ENCODE data around the gene MUSTN1. TPM values are rescaled to one million over a fixed set of nuclear protein-coding genes. Genes with fewer than 3 reads are reported as not detected.

MUSTN1 gene
- total and polyA plus RNA-seq, 2 experiments from 2014 or later: not detected

DNA sequence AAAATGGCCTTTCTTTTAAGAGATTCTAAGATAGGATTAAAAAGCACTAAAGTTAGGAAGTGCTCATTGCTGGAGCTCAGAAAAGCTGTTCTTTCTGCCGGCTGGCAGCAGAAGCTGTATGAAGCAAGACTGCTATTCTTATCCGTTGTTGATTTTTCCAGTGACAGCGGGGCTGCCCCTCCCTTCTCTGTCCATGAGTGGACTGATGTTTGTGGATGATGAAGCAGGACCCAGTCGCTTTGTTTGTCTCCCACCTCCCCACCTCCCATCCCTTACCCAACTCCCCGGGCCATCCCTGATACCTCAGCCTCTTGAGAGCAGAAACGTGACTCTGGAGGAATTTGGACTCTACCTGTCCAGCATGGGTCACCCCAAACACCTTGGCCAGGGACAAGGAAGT, 10.3 kb upstream of the MUSTN1 start:
- WGBS, 2 experiments (ENCODE audit: low coverage in 1 of 2, low lambda C conversion rate in 2 of 2, missing lambda C conversion rate in 2 of 2): 29 to 37% methylated on average over 5 to 6 of the region's 6 CpGs

DNA sequence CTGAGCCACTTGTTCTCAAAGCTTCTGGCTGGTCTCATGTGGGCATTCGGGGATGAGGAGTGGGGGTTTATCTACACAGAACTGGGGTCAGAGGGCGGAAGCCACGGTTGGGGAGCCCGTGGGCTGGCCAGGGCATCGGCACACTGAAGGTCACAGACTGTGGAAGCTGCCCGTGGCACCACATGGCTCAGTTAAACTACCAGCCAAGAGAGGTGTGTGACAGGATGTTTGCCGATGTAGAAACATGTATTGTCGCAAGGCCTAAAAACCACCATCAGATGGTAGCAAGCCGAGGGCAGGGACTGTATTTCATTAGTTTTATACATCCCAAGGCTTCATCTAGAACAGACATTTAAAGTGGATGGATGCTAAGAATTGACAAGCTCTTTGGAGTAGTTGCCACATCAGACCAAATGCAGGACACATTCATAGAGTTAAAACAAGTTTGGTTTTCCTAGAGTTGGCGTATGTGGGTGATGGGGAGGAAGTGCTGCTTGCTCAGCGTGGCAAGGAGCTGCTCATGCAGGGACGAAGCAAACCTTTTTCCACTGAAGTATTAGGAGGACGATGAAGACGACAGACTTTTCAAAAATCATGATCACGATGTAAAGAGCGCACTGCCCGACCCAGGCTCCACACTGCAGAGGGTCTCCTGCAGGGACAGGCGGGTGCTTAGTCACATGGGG, 9.6 kb upstream of the MUSTN1 start:
- Histone ChIP-seq H3K9me2 (ENCODE audit: insufficient read depth) (no peaks in the 10 kb centered on the region), H3F3A (ENCODE audit: insufficient read depth) (no peaks in the 10 kb centered on the region), H4K20me1 (ENCODE audit: insufficient read depth) (no peaks in the 10 kb centered on the region), H2AFZ (no peak overlapping the region), H3K4me3 (no peak overlapping the region), H3K36me3 (ENCODE audit: low read depth) (no peaks in the 10 kb centered on the region; the same call in 1 of the 2 replicates), H3K79me2 (ENCODE audit: insufficient read depth) (no peaks in the 10 kb centered on the region), H3K9ac (no peak overlapping the region), H3K4me1 (ENCODE audit: insufficient read depth) (peaks cover 7% of the 10 kb centered on the region), H3K9me3 (ENCODE audit: low read depth) (no peaks in the 10 kb centered on the region), H3K27ac (no peak overlapping the region), H3K27me3 (replicated peaks; ENCODE audit: insufficient read depth) (no peaks in the 10 kb centered on the region), H3K4me2 (ENCODE audit: unreplicated experiment) (no peak overlapping the region)
- WGBS, 2 experiments (ENCODE audit: low coverage in 1 of 2, low lambda C conversion rate in 2 of 2, missing lambda C conversion rate in 2 of 2): 82 to 84% methylated on average over 18 of the region's 18 CpGs
- in situ Hi-C loops (cut with MboI): no loop called here
- DNase-seq: no peak
- TF ChIP-seq EZH2 (IDR thresholded peaks at IDR 0.05; ENCODE audit: insufficient read depth, poor library complexity, severe bottlenecking) (no peak), EZH2phosphoT487 (IDR thresholded peaks at IDR 0.05; ENCODE audit: insufficient read depth, low read depth) (no peak)

More for the DNA sequence above, 10.3 kb upstream of the MUSTN1 start:
- in situ Hi-C loops (cut with MboI): no loop called here
- no peaks in the 10 kb centered on the region for H3K9me3 ChIP-seq (ENCODE audit: low read depth)
- H3K4me2 ChIP-seq (ENCODE audit: unreplicated experiment): no peak overlapping the region
- H3K9me2 ChIP-seq (ENCODE audit: insufficient read depth): no peaks in the 10 kb centered on the region
- peaks cover 7% of the 10 kb centered on the region for H3K4me1 ChIP-seq (ENCODE audit: insufficient read depth)
- no peaks in the 10 kb centered on the region for H3K27me3 ChIP-seq (replicated peaks; ENCODE audit: insufficient read depth)
- H3K4me3 ChIP-seq: no peak overlapping the region
- no peaks in the 10 kb centered on the region for H4K20me1 ChIP-seq (ENCODE audit: insufficient read depth)
- H2AFZ ChIP-seq: no peak overlapping the region
- no peaks in the 10 kb centered on the region; the same call in 1 of the 2 replicates for H3K36me3 ChIP-seq (ENCODE audit: low read depth)
- H3K27ac ChIP-seq: no peak overlapping the region
- H3K79me2 ChIP-seq (ENCODE audit: insufficient read depth): no peaks in the 10 kb centered on the region
- DNase-seq: peak; percentile 36
- no peak overlapping the region for H3K9ac ChIP-seq
- no peaks in the 10 kb centered on the region for H3F3A ChIP-seq (ENCODE audit: insufficient read depth)
- TF ChIP-seq EZH2 (IDR thresholded peaks at IDR 0.05; ENCODE audit: insufficient read depth, poor library complexity, severe bottlenecking): no peak
- no peak for TF ChIP-seq EZH2phosphoT487 (IDR thresholded peaks at IDR 0.05; ENCODE audit: insufficient read depth, low read depth)

DNA sequence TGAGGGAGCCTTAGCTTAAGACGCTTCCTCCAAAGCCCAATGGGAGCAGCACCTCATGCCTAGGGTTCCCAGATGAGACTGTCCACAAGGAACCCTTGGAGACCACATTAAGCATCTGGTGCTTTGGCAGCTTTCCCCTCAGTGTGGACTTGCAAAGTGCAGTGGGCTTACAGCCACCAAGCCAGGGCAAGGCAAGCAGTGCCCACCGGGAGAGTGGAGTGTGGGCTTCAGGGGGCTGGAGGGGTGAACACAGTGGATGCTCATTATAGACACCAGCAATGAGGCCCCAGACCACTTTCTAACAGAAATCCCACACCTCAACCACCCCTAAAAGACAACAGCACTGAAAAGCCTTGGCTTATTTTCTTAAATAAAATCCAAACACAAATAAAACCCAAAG, 9.1 kb upstream of the MUSTN1 start:
- DNase-seq: no peak

DNA sequence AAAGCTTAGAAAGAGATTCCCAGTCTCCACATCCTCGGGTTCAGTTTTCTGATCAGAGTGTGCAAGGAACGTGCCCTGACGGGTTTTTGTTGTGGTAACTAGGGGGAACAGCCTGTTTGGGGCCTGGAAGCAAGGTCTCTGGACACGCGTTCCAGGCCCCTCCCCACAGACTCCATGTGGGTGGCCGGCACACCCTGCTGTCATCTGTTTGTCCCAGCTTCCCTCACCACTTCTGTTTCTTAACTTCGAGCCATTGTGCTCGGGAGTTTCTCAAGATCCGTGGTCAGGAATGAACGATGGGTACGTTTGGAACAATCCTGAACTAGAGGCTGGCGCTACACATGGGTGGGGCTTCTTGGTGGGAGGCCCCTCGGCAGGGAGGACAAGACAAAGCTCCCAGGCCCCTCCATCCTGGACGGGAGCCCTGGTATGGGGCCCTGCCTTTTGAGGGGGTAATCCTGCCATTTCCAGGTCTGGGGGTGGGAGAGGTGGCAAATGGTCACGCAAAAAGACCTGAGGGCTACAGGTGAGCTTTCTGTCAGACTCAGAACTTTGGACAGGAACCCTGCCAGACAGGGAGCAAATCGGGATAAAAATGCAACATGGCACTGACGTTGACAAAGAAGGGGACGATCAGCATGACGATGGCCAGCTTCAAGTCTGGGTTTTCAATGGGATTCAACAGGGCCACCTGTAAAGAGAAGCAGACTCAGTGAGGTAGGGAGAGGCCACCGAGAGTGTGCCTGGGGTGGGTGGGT, 8.5 kb upstream of the MUSTN1 start:
- Histone ChIP-seq H3F3A (ENCODE audit: insufficient read depth) (no peaks in the 10 kb centered on the region), H3K4me3 (no peak overlapping the region), H3K27me3 (replicated peaks; ENCODE audit: insufficient read depth) (no peaks in the 10 kb centered on the region), H3K27ac (no peak overlapping the region), H4K20me1 (ENCODE audit: insufficient read depth) (no peaks in the 10 kb centered on the region), H2AFZ (no peak overlapping the region), H3K9me3 (ENCODE audit: low read depth) (no peaks in the 10 kb centered on the region), H3K9me2 (ENCODE audit: insufficient read depth) (no peaks in the 10 kb centered on the region), H3K36me3 (ENCODE audit: low read depth) (no peaks in the 10 kb centered on the region; the same call in 1 of the 2 replicates), H3K9ac (no peak overlapping the region), H3K4me2 (ENCODE audit: unreplicated experiment) (no peak overlapping the region), H3K4me1 (ENCODE audit: insufficient read depth) (no peaks in the 10 kb centered on the region), H3K79me2 (ENCODE audit: insufficient read depth) (no peaks in the 10 kb centered on the region)
- in situ Hi-C loops (cut with MboI): no loop called here
- no peak for DNase-seq
- TF ChIP-seq EZH2 (IDR thresholded peaks at IDR 0.05; ENCODE audit: insufficient read depth, poor library complexity, severe bottlenecking) (no peak), EZH2phosphoT487 (IDR thresholded peaks at IDR 0.05; ENCODE audit: insufficient read depth, low read depth) (no peak)
- 55 to 56% methylated on average over 20 of the region's 20 CpGs for WGBS, 2 experiments (ENCODE audit: low coverage in 1 of 2, low lambda C conversion rate in 2 of 2, missing lambda C conversion rate in 2 of 2)

More for the DNA sequence above, 9.1 kb upstream of the MUSTN1 start:
- Histone ChIP-seq H3K9ac (no peak overlapping the region), H3K27me3 (replicated peaks; ENCODE audit: insufficient read depth) (no peaks in the 10 kb centered on the region), H3F3A (ENCODE audit: insufficient read depth) (no peaks in the 10 kb centered on the region), H3K4me1 (ENCODE audit: insufficient read depth) (peaks cover 5% of the 10 kb centered on the region), H2AFZ (no peak overlapping the region), H3K9me2 (ENCODE audit: insufficient read depth) (no peaks in the 10 kb centered on the region), H3K4me3 (no peak overlapping the region), H3K79me2 (ENCODE audit: insufficient read depth) (no peaks in the 10 kb centered on the region), H3K27ac (no peak overlapping the region), H3K9me3 (ENCODE audit: low read depth) (no peaks in the 10 kb centered on the region), H4K20me1 (ENCODE audit: insufficient read depth) (no peaks in the 10 kb centered on the region), H3K4me2 (ENCODE audit: unreplicated experiment) (no peak overlapping the region), H3K36me3 (ENCODE audit: low read depth) (no peaks in the 10 kb centered on the region; the same call in 1 of the 2 replicates)
- TF ChIP-seq EZH2 (IDR thresholded peaks at IDR 0.05; ENCODE audit: insufficient read depth, poor library complexity, severe bottlenecking) (no peak), EZH2phosphoT487 (IDR thresholded peaks at IDR 0.05; ENCODE audit: insufficient read depth, low read depth) (no peak)
- WGBS, 2 experiments (ENCODE audit: low coverage in 1 of 2, low lambda C conversion rate in 2 of 2, missing lambda C conversion rate in 2 of 2): 93 to 94% methylated on average over 2 of the region's 2 CpGs
- in situ Hi-C loops (cut with MboI): no loop called here
